A673 (cell line): ENCODE results near the gene TGM5. TPM values are rescaled to one million over a fixed set of nuclear protein-coding genes. Genes with fewer than 3 reads are reported as not detected.

Experiments
- BruUV-seq: library from RNA; stranded (reverse); fragments of 400-500 nt; replicated peaks from 2 replicates; lab custom pipeline; 2021; lab: Mats Ljungman, UMichigan
- CTCF ChIA-PET: fragments of 300-600 bp; sonication (Branson Sonifier 250); formaldehyde crosslinking; loops from one replicate; lab custom pipeline; 2022; ENCODE audit warnings: antibody characterized with exemption; lab: Charles Lee
- POLR2A ChIA-PET: fragments of 300-600 bp; sonication (Branson Sonifier 250); formaldehyde crosslinking; loops from one replicate; lab custom pipeline; 2022; ENCODE audit warnings: antibody characterized with exemption; ENCODE audit not compliant: low non-redundant PET; lab: Charles Lee
- DNase-seq: peaks from one replicate; pipeline ENCODE4 v3.0.0-alpha.2; 2015; ENCODE audit warnings: low spot score
- H3K27ac ChIP-seq: fragments of 200-600 bp; sonication (generic); 2 replicates; pipeline ENCODE4 v1.5.1; 2016; ENCODE audit warnings: mixed run types, low read depth, mild to moderate bottlenecking, mixed read lengths, antibody characterized with exemption, low read length; ENCODE audit not compliant: poor library complexity, severe bottlenecking
- H3K27me3 ChIP-seq: fragments of 200-600 bp; sonication (generic); replicated peaks from 2 replicates; pipeline ENCODE4 v1.6.1; 2017; ENCODE audit warnings: mixed run types, low read depth, mild to moderate bottlenecking, mixed read lengths, antibody characterized with exemption, low read length; ENCODE audit not compliant: insufficient read depth, poor library complexity
- H3K36me3 ChIP-seq: fragments of 200-600 bp; sonication (generic); 2 replicates; pipeline ENCODE4 v1.6.1; 2016; ENCODE audit warnings: mixed run types, mild to moderate bottlenecking, mixed read lengths, antibody characterized with exemption, low read length; ENCODE audit not compliant: insufficient read depth, poor library complexity, severe bottlenecking
- H3K4me1 ChIP-seq: fragments of 200-600 bp; sonication (generic); 2 replicates; pipeline ENCODE4 v1.6.1; 2017; ENCODE audit warnings: mixed run types, mild to moderate bottlenecking, mixed read lengths, antibody characterized with exemption, low read length; ENCODE audit not compliant: insufficient read depth, poor library complexity, severe bottlenecking
- H3K4me3 ChIP-seq: fragments of 200-600 bp; sonication (generic); 2 replicates; pipeline ENCODE4 v1.5.1; 2016; ENCODE audit warnings: low read depth, mixed run types, mild to moderate bottlenecking, mixed read lengths, low read length; ENCODE audit not compliant: poor library complexity, severe bottlenecking
- H3K9me3 ChIP-seq: fragments of 200-600 bp; sonication (generic); 2 replicates; pipeline ENCODE4 v1.6.1; 2016; ENCODE audit warnings: mixed run types, low read depth, mild to moderate bottlenecking, mixed read lengths, antibody characterized with exemption, low read length; ENCODE audit not compliant: poor library complexity, severe bottlenecking
- CTCF ChIP-seq: fragments of 300-800, 200-600 bp; sonication (generic); conservative IDR thresholded peaks from 2 replicates; pipeline ENCODE4 v1.5.1; 2017; ENCODE audit warnings: low read depth, mild to moderate bottlenecking, antibody characterized with exemption, low read length, moderate library complexity, mixed read lengths
- EZH2 ChIP-seq: fragments of 200-600 bp; sonication (generic); IDR thresholded peaks from 2 replicates; pipeline ENCODE4 v1.6.1; 2017; ENCODE audit warnings: borderline replicate concordance, low read depth, mild to moderate bottlenecking, mixed read lengths, antibody characterized with exemption, low read length; ENCODE audit not compliant: poor library complexity, severe bottlenecking
- intact Hi-C: fragments of 100-400 bp; cut with micrococcal nuclease; formaldehyde crosslinking; loops from one replicate; pipeline ENCODE4 v1.10.0; 2022; ENCODE audit not compliant: unreplicated experiment
- total RNA-seq: library from RNA; stranded (reverse); gene quantifications from 2 replicates; pipeline ENCODE4 v1.2.3, GENCODE V29; 2021

Gene TGM5
- total RNA-seq, 1 experiment from 2014 or later: not detected

GRCh38 chr15:43208052-43209002 lies 58.4 kb downstream of the TGM5 start:
- no peaks in the 10 kb centered on the region for H3K9me3 ChIP-seq
- CTCF ChIA-PET: interaction anchor here (0.5 to 0.6 kb wide), 2 partner anchors 17 to 627 kb away, joined by 3 read pairs; no protein-coding TSS in a partner anchor
- no TSS peak for BruUV-seq
- no peak for DNase-seq
- TF ChIP-seq EZH2: no peak
- no peak for TF ChIP-seq CTCF
- H3K27me3 ChIP-seq: no peaks in the 10 kb centered on the region
- no peak overlapping the region for H3K27ac ChIP-seq
- POLR2A ChIA-PET: no interaction called here
- H3K36me3 ChIP-seq: no peaks in the 10 kb centered on the region
- no peaks in the 10 kb centered on the region for H3K4me1 ChIP-seq
- intact Hi-C loops: no loop called here
- no peak overlapping the region for H3K4me3 ChIP-seq

GRCh38 chr15:43207024-43207423 lies 59.7 kb downstream of the TGM5 start:
- DNase-seq: no peak
- H3K27ac ChIP-seq: no peak overlapping the region
- H3K4me3 ChIP-seq: no peak overlapping the region
- CTCF ChIA-PET: no interaction called here
- no peaks in the 10 kb centered on the region for H3K27me3 ChIP-seq
- BruUV-seq: no TSS peak
- intact Hi-C loops: no loop called here
- H3K4me1 ChIP-seq: no peaks in the 10 kb centered on the region
- no peaks in the 10 kb centered on the region for H3K36me3 ChIP-seq
- H3K9me3 ChIP-seq: no peaks in the 10 kb centered on the region
- no peak for TF ChIP-seq CTCF
- POLR2A ChIA-PET: no interaction called here

GRCh38 chr15:43206054-43206453 lies 60.7 kb downstream of the TGM5 start:
- no peaks in the 10 kb centered on the region for H3K27me3 ChIP-seq
- no peaks in the 10 kb centered on the region for H3K9me3 ChIP-seq
- H3K4me3 ChIP-seq: no peak overlapping the region
- DNase-seq: no peak
- no peaks in the 10 kb centered on the region for H3K36me3 ChIP-seq
- CTCF ChIA-PET: no interaction called here
- no peak for TF ChIP-seq CTCF
- no peak for TF ChIP-seq EZH2
- POLR2A ChIA-PET: no interaction called here
- no peaks in the 10 kb centered on the region for H3K4me1 ChIP-seq
- no TSS peak for BruUV-seq
- no peak overlapping the region for H3K27ac ChIP-seq
- intact Hi-C loops: no loop called here
